HepG2 (cell line): Measurements from ENCODE around the gene KRTAP12-4. TPM values are rescaled to one million over a fixed set of nuclear protein-coding genes. Genes with fewer than 3 reads are reported as not detected.

Experiments used
- BHLHE40 ChIP-seq: IDR thresholded peaks from 2 replicates; pipeline ENCODE4 v1.6.1; 2011; ENCODE audit warnings: low read length, improper control_type of control experiment
- CBX2 ChIP-seq, 2 experiments: fragments of 200-600 bp in 1 of 2; sonication (generic); formaldehyde crosslinking in 1 of 2; IDR thresholded peaks; 2 replicates each; pipeline versions ENCODE4 v1.7.0 to v1.8.1; 2018 to 2022; ENCODE audit warnings: low read depth in 2 of 2, low read length in 1 of 2, mild to moderate bottlenecking in 1 of 2, missing genetic modification reagents in 1 of 2
- CCAR2 ChIP-seq: fragments of 200-400 bp; formaldehyde crosslinking; optimal IDR thresholded peaks from 2 replicates; pipeline ENCODE3; 2018; ENCODE audit warnings: low read depth, mild to moderate bottlenecking, low read length, moderate library complexity
- GABPA ChIP-seq, 2 experiments: IDR thresholded peaks; 2 replicates each; pipeline ENCODE4 v1.6.1; 2011 to 2016; ENCODE audit warnings: low read depth in 2 of 2, low read length in 1 of 2, missing biosample characterization in 1 of 2, missing genetic modification characterization in 1 of 2
- HOXD1 ChIP-seq: sonication (generic); formaldehyde crosslinking; IDR thresholded peaks from 2 replicates; pipeline ENCODE4 v1.5.0; 2020; ENCODE audit warnings: missing genetic modification reagents
- MTA1 ChIP-seq: sonication (generic); formaldehyde crosslinking; IDR thresholded peaks from 2 replicates; pipeline ENCODE4 v1.4.0; 2020; ENCODE audit warnings: missing genetic modification reagents, mild to moderate bottlenecking, borderline replicate concordance
- MTA3 ChIP-seq: sonication (generic); formaldehyde crosslinking; IDR thresholded peaks from 2 replicates; pipeline ENCODE4 v1.4.0; 2020; ENCODE audit warnings: missing genetic modification reagents
- NCOR1 ChIP-seq: fragments of 200-600 bp; sonication (generic); IDR thresholded peaks from 2 replicates; pipeline ENCODE4 v1.7.0; 2017; ENCODE audit warnings: antibody characterized with exemption, low read length, borderline replicate concordance
- POLR2AphosphoS5 ChIP-seq: IDR thresholded peaks from 2 replicates; pipeline ENCODE4 v1.6.1; 2012; ENCODE audit warnings: low read depth, low read length
- SALL1 ChIP-seq: sonication (generic); formaldehyde crosslinking; IDR thresholded peaks from 2 replicates; pipeline ENCODE4 v1.8.0; 2022; ENCODE audit warnings: mild to moderate bottlenecking, missing genetic modification reagents
- SMYD3 ChIP-seq: sonication (generic); formaldehyde crosslinking; IDR thresholded peaks from 2 replicates; pipeline ENCODE4 v1.8.1; 2023; ENCODE audit warnings: mild to moderate bottlenecking, missing genetic modification reagents
- SYNCRIP ChIP-seq: fragments of 200-400 bp; formaldehyde crosslinking; IDR thresholded peaks from 2 replicates; pipeline ENCODE4 v1.6.1; 2018; ENCODE audit warnings: mild to moderate bottlenecking, low read depth, low read length; ENCODE audit not compliant: insufficient read depth
- TFDP1 ChIP-seq: IDR thresholded peaks from 2 replicates; pipeline ENCODE4 v1.6.1; 2016; ENCODE audit warnings: missing compliant biosample characterization, missing genetic modification reagents, borderline replicate concordance
- TFE3 ChIP-seq: IDR thresholded peaks from 2 replicates; pipeline ENCODE4 v1.6.1; 2016
- U2AF2 ChIP-seq: fragments of 200-400 bp; formaldehyde crosslinking; IDR thresholded peaks from 2 replicates; pipeline ENCODE4 v1.6.1; 2017; ENCODE audit warnings: low read depth, mild to moderate bottlenecking, low read length
- ZBTB20 ChIP-seq: sonication (generic); formaldehyde crosslinking; IDR thresholded peaks from 2 replicates; pipeline ENCODE4 v1.8.1; 2023; ENCODE audit warnings: missing genetic modification reagents, low read depth, mild to moderate bottlenecking, borderline replicate concordance
- ZNF138 ChIP-seq: sonication (generic); formaldehyde crosslinking; IDR thresholded peaks from 2 replicates; pipeline ENCODE4 v1.5.0; 2020; ENCODE audit warnings: mild to moderate bottlenecking, low read depth, missing genetic modification reagents
- ZNF615 ChIP-seq: sonication (generic); formaldehyde crosslinking; IDR thresholded peaks from 2 replicates; pipeline ENCODE4 v1.5.0; 2020; ENCODE audit warnings: mild to moderate bottlenecking, missing genetic modification reagents, borderline replicate concordance
- ZNF644 ChIP-seq: IDR thresholded peaks from 2 replicates; pipeline ENCODE4 v1.6.1; 2016; ENCODE audit warnings: low read depth
- ZXDC ChIP-seq: sonication (generic); formaldehyde crosslinking; IDR thresholded peaks from 2 replicates; pipeline ENCODE4 v1.5.0; 2020; ENCODE audit warnings: mild to moderate bottlenecking, missing genetic modification reagents
- polyA plus RNA-seq, 8 experiments: library from polyadenylated mRNA; depleted of rRNA in 3 of 8; stranded (reverse) in 7 of 8; unstranded in 1 of 8; fragments of >200 nt; fragmentation: Illumina TruSeq in 4 of 8; extraction: Trizol in 4 of 8; gene quantifications; 2 replicates each; pipeline versions ENCODE4 v1.2.1 to v1.2.3, GENCODE V29; 2011 to 2016; ENCODE audit warnings: low read depth in 4 of 8, missing spikeins in 1 of 8, mixed read lengths in 1 of 8; ENCODE audit not compliant: insufficient read depth in 1 of 8
- total RNA-seq, 5 experiments: library from RNA; depleted of rRNA; stranded (reverse); fragments of >200 nt; fragmentation: Illumina TruSeq; extraction: Trizol; gene quantifications; 2 replicates each; pipeline ENCODE4 v1.2.3, GENCODE V29; 2016; ENCODE audit warnings: low read depth in 1 of 5

KRTAP12-4 gene
- total and polyA plus RNA-seq, 2 of the 13 experiments (the other 11 are each of a cell fraction or from before 2014, with no cell fraction given): not detected

- TF ChIP-seq ZXDC (no peak), HOXD1 (CRISPR knock-in tag) (no peak), TFDP1 (CRISPR knock-in tag) (peak; percentile 58; the same call in 1 of the 2 replicates), ZNF644 (no peak), NCOR1 (no peak), SMYD3 (CRISPR knock-in tag) (no peak), U2AF2 (no peak), ZNF138 (CRISPR knock-in tag) (no peak), POLR2AphosphoS5 (no peak), MTA3 (CRISPR knock-in tag) (no peak), CBX2 (IDR thresholded peaks at IDR 0.05; ENCODE audit: low read depth, low read length) (no peak), CBX2 (CRISPR knock-in tag; IDR thresholded peaks at IDR 0.05; ENCODE audit: low read depth) (no peak), CCAR2 (no peak), ZNF615 (CRISPR knock-in tag) (no peak), BHLHE40 (peak; percentile 86), TFE3 (CRISPR knock-in tag) (0 out of 2 replicates have a peak, but pooled peaks have one; percentile 46), SYNCRIP (no peak), SALL1 (peak; percentile 57; the same call in 1 of the 2 replicates), MTA1 (CRISPR knock-in tag) (no peak), ZBTB20 (no peak), GABPA (IDR thresholded peaks at IDR 0.05; ENCODE audit: low read depth, low read length) (no peak), GABPA (CRISPR knock-in tag; IDR thresholded peaks at IDR 0.05; ENCODE audit: low read depth) (peak; percentile 12; the same call in 1 of the 2 replicates)
Observed at GRCh38 chr21:44653123-44653522, 1.3 kb downstream of the KRTAP12-4 start (continued).
